Ecto neural progenitor cell (in vitro differentiated cells): ENCODE results near the gene CD81.
"Not testable (repeated sequence)": the region's sequence is repeated elsewhere in the genome, so short reads cannot be mapped to it uniquely, and the experiment has no call there.

Source experiments
- DNase-seq: peaks from one replicate; pipeline ENCODE4 v3.0.0-alpha.2; 2018; ENCODE audit warnings: low spot score

Gene CD81

GRCh38 chr11:2376751-2377451, at the start of gene CD81:
CD81 (plus strand) TSS chr11:2377310; CDS start chr11:2377550, 240 bp downstream.
- peak; percentile 90 for DNase-seq

GRCh38 chr11:2328021-2328420, 49.1 kb upstream of the CD81 start:
- DNase-seq, result no peak

- no peak for DNase-seq
Observed at GRCh38 chr11:2328656-2329354, 48.3 kb upstream of the CD81 start.

- DNase-seq, result no peak
Observed at GRCh38 chr11:2329551-2329950, 47.6 kb upstream of the CD81 start.

GRCh38 chr11:2330696-2331095, 46.4 kb upstream of the CD81 start:
- no peak for DNase-seq

GRCh38 chr11:2331404-2331803, 45.7 kb upstream of the CD81 start:
- no peak for DNase-seq

GRCh38 chr11:2332569-2332968, 44.5 kb upstream of the CD81 start:
- DNase-seq, result not testable (repeated sequence)

- not testable (repeated sequence) for DNase-seq
Observed at GRCh38 chr11:2333486-2334205, 43.5 kb upstream of the CD81 start.

- DNase-seq, result not testable (repeated sequence)
Observed at GRCh38 chr11:2335286-2335685, 41.8 kb upstream of the CD81 start.

GRCh38 chr11:2338760-2339159, 38.4 kb upstream of the CD81 start:
- not testable (repeated sequence) for DNase-seq

- no peak for DNase-seq
Observed at GRCh38 chr11:2342557-2342956, 34.6 kb upstream of the CD81 start.

- no peak for DNase-seq
Observed at GRCh38 chr11:2342981-2343380, 34.1 kb upstream of the CD81 start.

GRCh38 chr11:2343502-2343901, 33.6 kb upstream of the CD81 start:
- no peak for DNase-seq

- no peak for DNase-seq
Observed at GRCh38 chr11:2345050-2345449, 32.1 kb upstream of the CD81 start.

- DNase-seq, result no peak
Observed at GRCh38 chr11:2346014-2346413, 31.1 kb upstream of the CD81 start.

- no peak for DNase-seq
Observed at GRCh38 chr11:2346586-2347307, 30.4 kb upstream of the CD81 start.

- DNase-seq, result no peak
Observed at GRCh38 chr11:2347308-2347830, 29.7 kb upstream of the CD81 start.

- DNase-seq, result no peak
Observed at GRCh38 chr11:2348986-2349385, 28.1 kb upstream of the CD81 start.

GRCh38 chr11:2351701-2352100, 25.4 kb upstream of the CD81 start:
- no peak for DNase-seq

GRCh38 chr11:2352420-2352819, 24.7 kb upstream of the CD81 start:
- no peak for DNase-seq

GRCh38 chr11:2355000-2355644, 22.0 kb upstream of the CD81 start:
- DNase-seq, result no peak

- DNase-seq, result no peak
Observed at GRCh38 chr11:2357246-2357645, 19.9 kb upstream of the CD81 start.
